Smooth muscle cell (in vitro differentiated cells): Measurements from ENCODE around the gene RPEL1. TPM values are rescaled to one million over a fixed set of nuclear protein-coding genes. Genes with fewer than 3 reads are reported as not detected.

Experiments used
- DNase-seq: peaks from one replicate; lab custom pipeline; 2025; ENCODE audit not compliant: unreplicated experiment; lab: John Stamatoyannopoulos, UW
- H2AFZ ChIP-seq: fragments of 200-600 bp; sonication (generic); 2 replicates; pipeline ENCODE4 v1.6.0; 2016; ENCODE audit warnings: antibody characterized with exemption, low read depth, mild to moderate bottlenecking
- H3F3A ChIP-seq: fragments of 200-600 bp; sonication (generic); 2 replicates; pipeline ENCODE4 v1.6.0; 2017; ENCODE audit warnings: antibody characterized with exemption, low read depth
- H3K27ac ChIP-seq: fragments of 200-600 bp; sonication (generic); 2 replicates; pipeline ENCODE4 v1.5.1; 2016; ENCODE audit warnings: low read depth, mild to moderate bottlenecking
- H3K27me3 ChIP-seq: fragments of 200-600 bp; sonication (generic); 2 replicates; pipeline ENCODE4 v1.6.1; 2016; ENCODE audit warnings: low read depth, mild to moderate bottlenecking
- H3K36me3 ChIP-seq: fragments of 200-600 bp; sonication (generic); 2 replicates; pipeline ENCODE4 v1.5.1; 2016; ENCODE audit warnings: low read depth
- H3K4me1 ChIP-seq: fragments of 200-600 bp; sonication (generic); 2 replicates; pipeline ENCODE4 v1.5.1; 2016; ENCODE audit warnings: low read depth
- H3K4me2 ChIP-seq: fragments of 200-600 bp; sonication (generic); 2 replicates; pipeline ENCODE4 v1.6.0; 2016; ENCODE audit warnings: mild to moderate bottlenecking
- H3K4me3 ChIP-seq: fragments of 200-600 bp; sonication (generic); 2 replicates; pipeline ENCODE4 v1.5.1; 2016; ENCODE audit warnings: mild to moderate bottlenecking
- H3K79me2 ChIP-seq: fragments of 200-600 bp; sonication (generic); 2 replicates; pipeline ENCODE4 v1.6.0; 2016; ENCODE audit warnings: low read depth, mild to moderate bottlenecking
- H3K9ac ChIP-seq: fragments of 200-600 bp; sonication (generic); 2 replicates; pipeline ENCODE4 v1.6.0; 2016; ENCODE audit warnings: low read depth
- H3K9me3 ChIP-seq: fragments of 200-600 bp; sonication (generic); replicated peaks from 2 replicates; pipeline ENCODE4 v1.5.1; 2016; ENCODE audit warnings: low read depth
- H4K20me1 ChIP-seq: fragments of 200-600 bp; sonication (generic); 2 replicates; pipeline ENCODE4 v1.6.0; 2016; ENCODE audit warnings: low read depth
- WGBS: methylation state at CpG from one replicate; pipeline ENCODE4 v1.1.7; 2016; ENCODE audit warnings: low lambda C conversion rate; 5-methylcytosine and 5-hydroxymethylcytosine counted together
- polyA plus RNA-seq: library from polyadenylated mRNA; unstranded; fragments of >200 nt; fragmentation: Nextera tagmentation; extraction: Ambion mirVana; gene quantifications from 2 replicates; pipeline ENCODE4 v1.2.1, GENCODE V29; 2016
- total RNA-seq: library from RNA; depleted of rRNA; stranded (reverse); fragments of >200 nt; gene quantifications from 2 replicates; pipeline ENCODE4 v1.2.3, GENCODE V29; 2014
- TF ChIP-seq, protein P1 (sequence below): fragments of 200-600 bp; sonication (generic); IDR thresholded peaks from 2 replicates; pipeline ENCODE4 v1.5.1; 2017; ENCODE audit warnings: borderline replicate concordance, mild to moderate bottlenecking, antibody characterized with exemption; ENCODE audit not compliant: insufficient read depth, poor library complexity, severe bottlenecking

RPEL1 gene
- total and polyA plus RNA-seq, 2 experiments from 2014 or later: not detected

DNA sequence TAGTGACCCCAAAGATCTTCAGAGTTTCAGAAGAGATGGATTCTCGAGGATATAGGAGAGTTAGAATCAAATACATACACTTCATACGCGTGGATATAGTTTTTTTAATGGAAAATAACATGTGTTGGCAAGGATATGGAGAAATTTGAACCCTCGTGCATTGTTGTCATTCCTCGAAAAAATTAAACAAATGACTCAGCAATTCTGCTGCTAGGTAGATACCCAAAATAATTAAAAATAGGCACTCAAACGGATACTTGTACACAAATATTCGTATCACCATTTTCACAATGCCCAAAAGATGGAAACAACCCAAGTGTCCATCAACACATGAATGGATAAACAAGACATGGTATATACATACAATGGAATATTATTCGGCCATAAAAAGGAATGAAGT, 47.0 kb upstream of the RPEL1 start:
- no peaks in the 10 kb centered on the region for H3K9me3 ChIP-seq
- peaks cover 5% of the 10 kb centered on the region for H3K4me1 ChIP-seq
- no peak overlapping the region for H3K4me3 ChIP-seq
- WGBS: 95% methylated on average over 8 of the region's 8 CpGs
- H4K20me1 ChIP-seq: no peaks in the 10 kb centered on the region
- peaks cover 9% of the 10 kb centered on the region for H3F3A ChIP-seq
- TF ChIP-seq, protein P1, sequence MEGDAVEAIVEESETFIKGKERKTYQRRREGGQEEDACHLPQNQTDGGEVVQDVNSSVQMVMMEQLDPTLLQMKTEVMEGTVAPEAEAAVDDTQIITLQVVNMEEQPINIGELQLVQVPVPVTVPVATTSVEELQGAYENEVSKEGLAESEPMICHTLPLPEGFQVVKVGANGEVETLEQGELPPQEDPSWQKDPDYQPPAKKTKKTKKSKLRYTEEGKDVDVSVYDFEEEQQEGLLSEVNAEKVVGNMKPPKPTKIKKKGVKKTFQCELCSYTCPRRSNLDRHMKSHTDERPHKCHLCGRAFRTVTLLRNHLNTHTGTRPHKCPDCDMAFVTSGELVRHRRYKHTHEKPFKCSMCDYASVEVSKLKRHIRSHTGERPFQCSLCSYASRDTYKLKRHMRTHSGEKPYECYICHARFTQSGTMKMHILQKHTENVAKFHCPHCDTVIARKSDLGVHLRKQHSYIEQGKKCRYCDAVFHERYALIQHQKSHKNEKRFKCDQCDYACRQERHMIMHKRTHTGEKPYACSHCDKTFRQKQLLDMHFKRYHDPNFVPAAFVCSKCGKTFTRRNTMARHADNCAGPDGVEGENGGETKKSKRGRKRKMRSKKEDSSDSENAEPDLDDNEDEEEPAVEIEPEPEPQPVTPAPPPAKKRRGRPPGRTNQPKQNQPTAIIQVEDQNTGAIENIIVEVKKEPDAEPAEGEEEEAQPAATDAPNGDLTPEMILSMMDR: no peak
- H3K79me2 ChIP-seq: no peaks in the 10 kb centered on the region
- H3K27ac ChIP-seq: no peak overlapping the region
- H3K9ac ChIP-seq: no peak overlapping the region
- no peaks in the 10 kb centered on the region for H3K36me3 ChIP-seq
- no peaks in the 10 kb centered on the region for H3K27me3 ChIP-seq
- no peak overlapping the region for H2AFZ ChIP-seq
- DNase-seq: no peak
- H3K4me2 ChIP-seq: no peak overlapping the region

DNA sequence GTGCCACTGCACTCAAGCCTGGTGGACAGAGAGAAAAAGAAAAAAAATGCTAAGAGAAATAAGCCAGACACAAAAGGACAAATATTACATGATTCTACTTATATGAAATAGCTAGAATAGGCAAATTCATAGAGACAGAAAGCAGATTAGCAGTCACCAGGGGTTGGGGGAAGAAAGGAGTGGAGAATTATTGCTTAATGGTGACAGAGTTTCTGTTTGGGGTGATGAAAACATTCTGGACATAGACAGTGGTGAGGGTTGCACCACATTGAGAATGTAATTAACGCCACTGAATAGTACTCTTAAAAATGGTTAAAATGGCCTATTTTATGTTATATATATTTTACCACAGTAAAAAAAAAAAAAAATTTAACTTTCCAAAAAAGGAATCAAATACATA, 46.2 kb upstream of the RPEL1 start:
- Histone ChIP-seq H3K36me3 (no peaks in the 10 kb centered on the region), H3K27me3 (no peaks in the 10 kb centered on the region), H3F3A (peaks cover 9% of the 10 kb centered on the region), H3K4me1 (no peaks in the 10 kb centered on the region), H3K4me3 (no peak overlapping the region), H3K9ac (no peak overlapping the region), H2AFZ (no peak overlapping the region), H4K20me1 (no peaks in the 10 kb centered on the region), H3K27ac (no peak overlapping the region), H3K4me2 (no peak overlapping the region), H3K9me3 (no peaks in the 10 kb centered on the region), H3K79me2 (no peaks in the 10 kb centered on the region)
- TF ChIP-seq, protein P1: no peak
- DNase-seq: no peak
- WGBS: 94% methylated on average over 1 of the region's 1 CpG

DNA sequence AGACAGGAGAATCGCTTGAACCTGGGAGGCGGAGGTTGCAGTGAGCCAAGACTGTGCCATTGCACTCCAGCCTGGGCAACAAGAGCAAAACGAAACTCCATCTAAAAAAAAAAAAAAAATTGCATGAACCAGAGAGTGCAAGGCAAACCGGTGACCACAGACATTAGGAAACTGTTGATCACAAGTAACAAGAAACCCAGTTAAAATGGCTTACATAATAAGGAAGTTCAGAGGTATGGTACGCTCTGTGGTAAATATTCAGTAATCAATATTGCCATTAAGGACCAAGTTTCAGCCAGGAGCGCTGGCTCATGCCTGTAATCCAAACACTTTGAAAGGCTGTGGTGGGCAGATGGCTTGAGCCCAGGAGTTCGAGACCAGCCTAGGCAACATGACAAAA, 43.4 kb upstream of the RPEL1 start:
- WGBS: 95% methylated on average over 7 of the region's 7 CpGs

DNA sequence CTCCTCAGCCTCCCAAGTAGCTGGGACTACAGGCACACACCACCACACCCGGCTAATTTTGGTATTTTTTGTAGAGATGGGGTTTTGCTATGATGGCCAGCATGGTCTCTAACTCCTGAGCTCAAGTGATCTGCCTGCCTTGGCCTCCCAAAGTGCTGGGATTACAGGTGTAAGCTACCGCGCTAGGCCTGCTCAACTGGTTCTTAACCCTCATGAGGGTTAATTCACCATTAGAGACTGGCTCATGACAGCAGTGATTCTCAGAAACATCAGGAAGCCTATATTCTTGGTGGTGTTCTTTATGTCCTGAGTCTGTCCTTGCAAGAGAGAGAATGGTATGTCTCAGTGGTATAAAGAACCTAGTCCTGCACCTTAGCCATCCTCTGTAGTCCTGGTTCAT, 42.2 kb upstream of the RPEL1 start:
- Histone ChIP-seq H3K4me1 (no peaks in the 10 kb centered on the region), H3K4me3 (no peak overlapping the region), H2AFZ (no peak overlapping the region), H3K9ac (no peak overlapping the region), H4K20me1 (no peaks in the 10 kb centered on the region), H3K79me2 (no peaks in the 10 kb centered on the region), H3K36me3 (no peaks in the 10 kb centered on the region), H3K27ac (no peak overlapping the region), H3F3A (no peaks in the 10 kb centered on the region), H3K4me2 (no peak overlapping the region), H3K27me3 (no peaks in the 10 kb centered on the region), H3K9me3 (no peaks in the 10 kb centered on the region)
- TF ChIP-seq, protein P1: no peak
- DNase-seq: no peak
- WGBS: 97% methylated on average over 3 of the region's 3 CpGs

More for the DNA sequence above, 43.4 kb upstream of the RPEL1 start:
- Histone ChIP-seq H3K4me2 (no peak overlapping the region), H3K9me3 (no peaks in the 10 kb centered on the region), H3K36me3 (no peaks in the 10 kb centered on the region), H3K27ac (no peak overlapping the region), H3K9ac (no peak overlapping the region), H3K27me3 (no peaks in the 10 kb centered on the region), H3K4me1 (no peaks in the 10 kb centered on the region), H3K4me3 (no peak overlapping the region), H3K79me2 (no peaks in the 10 kb centered on the region), H4K20me1 (no peaks in the 10 kb centered on the region), H2AFZ (no peak overlapping the region), H3F3A (peaks cover 2% of the 10 kb centered on the region)
- TF ChIP-seq, protein P1: no peak
- DNase-seq: no peak
